ENCODE measurements around the gene TSSC4. TPM values are rescaled to one million over a fixed set of nuclear protein-coding genes. Genes with fewer than 3 reads are reported as not detected.
A peak's percentile ranks its signal among the peaks of the same experiment; 100 is the strongest.

TSSC4 gene
- total RNA-seq, 4 donors from 2014 or later = 13.3 to 38.9 (median 36.0) TPM

- peaks cover 65 to 89% (median 82%) of the 10 kb centered on the region in 4 donors for H3K4me1 ChIP-seq
- 50 to 57% methylated on average over 1 to 10 of the region's 11 CpGs for WGBS, 2 donors (ENCODE audit: low coverage in 1 of 2)
- H3K9me3 ChIP-seq = no peaks in the 10 kb centered on the region
- H3K27ac ChIP-seq = peak overlapping the region; percentile 92 to 99 (median 96)
- in situ Hi-C loops (cut with MboI; ENCODE audit: low pct_ligation_motif_present in 1 of 4, low pct_unique_long_range_greater_than_20kb in 1 of 4, low sequenced_read_pairs in 3 of 4) (no loop called here), intact Hi-C loops (cut with DNase I; ENCODE audit: low total_unique reads) (loop anchor here (10.0 kb wide), 1 partner anchor 817 kb away; no protein-coding TSS in a partner anchor)
- DNase-seq = no peak
- H3K4me3 ChIP-seq = no peak overlapping the region
- no peaks in the 10 kb centered on the region for H3K36me3 ChIP-seq
- H3K27me3 ChIP-seq = no peaks in the 10 kb centered on the region
- no peak for TF ChIP-seq POLR2AphosphoS5 (IDR thresholded peaks at IDR 0.05)
- TF ChIP-seq POLR2A (IDR thresholded peaks at IDR 0.05) = no peak
- TF ChIP-seq EP300 (IDR thresholded peaks at IDR 0.05; ENCODE audit: low read depth) = no peak
- TF ChIP-seq CTCF (IDR thresholded peaks at IDR 0.05) = no peak
Observed at GRCh38 chr11:2382129-2382517, 18.4 kb upstream of the TSSC4 start.

- Histone ChIP-seq H3K4me1 (peaks cover 76 to 97% (median 92%) of the 10 kb centered on the region in 4 donors), H3K27me3 (no peaks in the 10 kb centered on the region), H3K9me3 (no peaks in the 10 kb centered on the region), H3K36me3 (no peaks in the 10 kb centered on the region), H3K27ac (peak overlapping the region; percentile 92 to 99 (median 96)), H3K4me3 (no peak overlapping the region)
- intact Hi-C loops (cut with DNase I; ENCODE audit: low total_unique reads) = loop anchor here (10.0 kb wide), 1 partner anchor 818 kb away; no protein-coding TSS in a partner anchor
- TF ChIP-seq POLR2AphosphoS5 (IDR thresholded peaks at IDR 0.05) = peak in 1 of 3 donors; percentile 16
- TF ChIP-seq EP300 (IDR thresholded peaks at IDR 0.05; ENCODE audit: low read depth) = no peak
- DNase-seq = peak; percentile 58
- in situ Hi-C loops (cut with MboI; ENCODE audit: low pct_ligation_motif_present in 1 of 4, low pct_unique_long_range_greater_than_20kb in 1 of 4, low sequenced_read_pairs in 3 of 4) = no loop called here
- WGBS, 2 donors (ENCODE audit: low coverage in 1 of 2) = 52% methylated on average over 25 of the region's 26 CpGs; no CpG with 5 or more reads in 1 of the 2 donors
Observed at GRCh38 chr11:2382936-2383851, 17.4 kb upstream of the TSSC4 start.

- DNase-seq = peak; percentile 66
- TF ChIP-seq CTCF (IDR thresholded peaks at IDR 0.05) = no peak
- no peak for TF ChIP-seq POLR2AphosphoS5 (IDR thresholded peaks at IDR 0.05)
- no peak for TF ChIP-seq EP300 (IDR thresholded peaks at IDR 0.05; ENCODE audit: low read depth)
- no peak for TF ChIP-seq POLR2A (IDR thresholded peaks at IDR 0.05)
- Histone ChIP-seq H3K4me3 (no peak overlapping the region), H3K4me1 (peaks cover 85 to 99% (median 94%) of the 10 kb centered on the region in 4 donors), H3K27me3 (no peaks in the 10 kb centered on the region), H3K27ac (peak overlapping the region; percentile 92 to 99 (median 96)), H3K36me3 (no peaks in the 10 kb centered on the region), H3K9me3 (no peaks in the 10 kb centered on the region)
- 51% methylated on average over 21 of the region's 33 CpGs; no CpG with 5 or more reads in 1 of the 2 donors for WGBS, 2 donors (ENCODE audit: low coverage in 1 of 2)
- intact Hi-C loops (cut with DNase I; ENCODE audit: low total_unique reads) = loop anchor here (10.0 kb wide), 1 partner anchor 819 kb away; no protein-coding TSS in a partner anchor
- in situ Hi-C loops (cut with MboI; ENCODE audit: low pct_ligation_motif_present in 1 of 4, low pct_unique_long_range_greater_than_20kb in 1 of 4, low sequenced_read_pairs in 3 of 4) = no loop called here
Observed at GRCh38 chr11:2383852-2384804, 16.4 kb upstream of the TSSC4 start.

GRCh38 chr11:2385156-2386151, 15.1 kb upstream of the TSSC4 start:
- 65 to 73% methylated on average over 9 to 48 of the region's 48 CpGs for WGBS, 2 donors (ENCODE audit: low coverage in 1 of 2)
- Histone ChIP-seq H3K9me3 (no peaks in the 10 kb centered on the region), H3K36me3 (no peaks in the 10 kb centered on the region), H3K27me3 (no peaks in the 10 kb centered on the region), H3K27ac (peak overlapping the region; percentile 92 to 99 (median 96)), H3K4me1 (peaks cover 87 to 100% (median 94%) of the 10 kb centered on the region in 4 donors), H3K4me3 (no peak overlapping the region)
- no peak for DNase-seq
- in situ Hi-C loops (cut with MboI; ENCODE audit: low pct_ligation_motif_present in 1 of 4, low pct_unique_long_range_greater_than_20kb in 1 of 4, low sequenced_read_pairs in 3 of 4) (no loop called here), intact Hi-C loops (cut with DNase I; ENCODE audit: low total_unique reads) (loop anchor here (10.0 kb wide), 1 partner anchor 821 kb away; no protein-coding TSS in a partner anchor)
- TF ChIP-seq POLR2AphosphoS5 (IDR thresholded peaks at IDR 0.05) (no peak), POLR2A (IDR thresholded peaks at IDR 0.05) (no peak), CTCF (IDR thresholded peaks at IDR 0.05) (no peak), EP300 (IDR thresholded peaks at IDR 0.05; ENCODE audit: low read depth) (no peak)
